Tibial nerve (tissue), 4 donors: ENCODE results near the gene UQCRH.

ENCODE experiments used
- EP300 ChIP-seq, 2 donors: sonication (generic); formaldehyde crosslinking; IDR thresholded peaks; one replicate each; pipeline ENCODE4 v1.6.1; 2017; ENCODE audit warnings: antibody characterized with exemption in 2 of 2, mild to moderate bottlenecking in 1 of 2
- POLR2A ChIP-seq, 2 donors: fragments of 450-650 bp; IDR thresholded peaks; one replicate each; pipeline ENCODE4 v1.6.1; 2017; ENCODE audit warnings: antibody characterized with exemption in 2 of 2, mild to moderate bottlenecking in 2 of 2, moderate library complexity in 2 of 2
- TF ChIP-seq, protein P1 (sequence below), 5 experiments: fragments of 200-600 bp in 3 of 5; fragments of 450-650 bp in 2 of 5; sonication (generic) in 3 of 5; IDR thresholded peaks; one replicate each; pipeline ENCODE4 v1.5.1; 2016 to 2019; ENCODE audit warnings: antibody characterized with exemption in 5 of 5, mild to moderate bottlenecking in 3 of 5, moderate library complexity in 2 of 5

DNA sequence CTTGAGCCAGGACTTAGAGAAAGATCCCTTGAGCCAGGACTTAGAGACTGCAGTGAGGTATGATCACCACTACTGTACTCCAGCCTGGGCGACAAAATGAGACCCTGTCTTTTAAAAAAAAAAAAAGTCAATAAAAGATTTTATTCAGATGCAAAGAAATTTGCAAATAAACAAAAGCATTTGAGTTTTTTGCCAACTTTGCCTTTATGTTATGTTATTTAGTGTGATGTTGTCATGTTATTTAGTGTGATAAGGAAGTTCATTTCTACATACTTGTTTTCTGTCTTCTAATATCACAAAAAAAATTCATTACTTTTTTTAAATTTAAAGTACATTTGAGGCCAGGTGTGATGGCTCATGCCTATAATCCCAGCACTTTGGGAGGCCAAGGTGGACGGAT lies 47.0 kb upstream of the UQCRH start:
- TF ChIP-seq, protein P1, sequence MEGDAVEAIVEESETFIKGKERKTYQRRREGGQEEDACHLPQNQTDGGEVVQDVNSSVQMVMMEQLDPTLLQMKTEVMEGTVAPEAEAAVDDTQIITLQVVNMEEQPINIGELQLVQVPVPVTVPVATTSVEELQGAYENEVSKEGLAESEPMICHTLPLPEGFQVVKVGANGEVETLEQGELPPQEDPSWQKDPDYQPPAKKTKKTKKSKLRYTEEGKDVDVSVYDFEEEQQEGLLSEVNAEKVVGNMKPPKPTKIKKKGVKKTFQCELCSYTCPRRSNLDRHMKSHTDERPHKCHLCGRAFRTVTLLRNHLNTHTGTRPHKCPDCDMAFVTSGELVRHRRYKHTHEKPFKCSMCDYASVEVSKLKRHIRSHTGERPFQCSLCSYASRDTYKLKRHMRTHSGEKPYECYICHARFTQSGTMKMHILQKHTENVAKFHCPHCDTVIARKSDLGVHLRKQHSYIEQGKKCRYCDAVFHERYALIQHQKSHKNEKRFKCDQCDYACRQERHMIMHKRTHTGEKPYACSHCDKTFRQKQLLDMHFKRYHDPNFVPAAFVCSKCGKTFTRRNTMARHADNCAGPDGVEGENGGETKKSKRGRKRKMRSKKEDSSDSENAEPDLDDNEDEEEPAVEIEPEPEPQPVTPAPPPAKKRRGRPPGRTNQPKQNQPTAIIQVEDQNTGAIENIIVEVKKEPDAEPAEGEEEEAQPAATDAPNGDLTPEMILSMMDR (IDR thresholded peaks at IDR 0.05) = no peak
- TF ChIP-seq EP300 (IDR thresholded peaks at IDR 0.05) (no peak), POLR2A (IDR thresholded peaks at IDR 0.05) (no peak)
